Aorta (tissue), 5 donors: Measurements from ENCODE around the gene TMEM30B. TPM values are rescaled to one million over a fixed set of nuclear protein-coding genes. Genes with fewer than 3 reads are reported as not detected.
"Not testable (repeated sequence)": the region's sequence is repeated elsewhere in the genome, so short reads cannot be mapped to it uniquely, and the experiment has no call there.

ENCODE experiments used
- ATAC-seq: fragments of 200-7000 bp; cut with Tn5 transposase; one replicate; pipeline ENCODE4 v1.9.1; 2022; ENCODE audit warnings: moderate library complexity; ENCODE audit not compliant: low FRiP score
- DNase-seq, 2 donors: peaks; one replicate each; pipeline ENCODE4 v3.0.0-alpha.2; 2020
- H3K27ac ChIP-seq, 2 donors: one replicate each; pipeline ENCODE4 v1.5.1; 2013; ENCODE audit warnings: low read length in 2 of 2, mild to moderate bottlenecking in 2 of 2, moderate library complexity in 2 of 2, control low read depth in 1 of 2, inconsistent platforms in 1 of 2, low read depth in 1 of 2
- H3K27me3 ChIP-seq, 2 donors: one replicate each; pipeline ENCODE4 v1.6.1; 2013; ENCODE audit warnings: control low read depth in 1 of 2, low read length in 1 of 2, mild to moderate bottlenecking in 1 of 2, moderate library complexity in 1 of 2; ENCODE audit not compliant: insufficient read depth in 2 of 2, control insufficient read depth in 1 of 2
- H3K36me3 ChIP-seq, 2 donors: one replicate each; pipeline ENCODE4 v1.6.1; 2013; ENCODE audit warnings: control low read depth in 1 of 2, low read length in 1 of 2, mild to moderate bottlenecking in 1 of 2; ENCODE audit not compliant: insufficient read depth in 2 of 2, control insufficient read depth in 1 of 2
- H3K4me1 ChIP-seq, 2 donors: one replicate each; pipeline ENCODE4 v1.6.1; 2013; ENCODE audit warnings: low read length in 2 of 2, control low read depth in 1 of 2, mild to moderate bottlenecking in 1 of 2, moderate library complexity in 1 of 2; ENCODE audit not compliant: insufficient read depth in 2 of 2, control insufficient read depth in 1 of 2
- H3K4me3 ChIP-seq, 2 donors: one replicate each; pipeline ENCODE4 v1.5.1; 2013; ENCODE audit warnings: low read length in 2 of 2, control low read depth in 1 of 2, mild to moderate bottlenecking in 1 of 2
- H3K9me3 ChIP-seq: one replicate; pipeline ENCODE4 v1.6.1; 2013; ENCODE audit warnings: mild to moderate bottlenecking, low read length; ENCODE audit not compliant: control insufficient read depth
- WGBS, 2 donors: extraction: QIAGEN DNeasy Blood & Tissue Kit; methylation state at CpG; one replicate each; pipeline ENCODE4 v1.1.7; 2013; 5-methylcytosine and 5-hydroxymethylcytosine counted together
- intact Hi-C, 2 donors: fragments of 100-400 bp; cut with DNase I; formaldehyde crosslinking; loops; one replicate each; pipeline versions ENCODE4 v1.14.2 to v1.15.0; 2022
- polyA plus RNA-seq, 2 donors: library from polyadenylated mRNA; stranded (reverse); fragments of 200-250 nt; gene quantifications; one replicate each; pipeline ENCODE4 v1.2.3, GENCODE V29; 2013
- total RNA-seq, 2 donors: library from RNA; stranded (reverse); fragmentation: NEBNext Ultra II Directional; extraction: Animal tissue kit (Norgen Biotek cat#: 25700); gene quantifications; one replicate each; pipeline ENCODE4 v1.2.1, GENCODE V29; 2021
- donor health status: healthy with polysubstance abuse.
- donor health status: Bipolar disorder and iron deficiency.
- donor health status: DM: no; HTN: no; CAD: no.
- donor health status: DM: no; HTN: no; CAD: no.
- donor health status: DM: yes; HTN: yes; CAD: no.

Gene TMEM30B
- total and polyA plus RNA-seq, 4 donors = 7.5 to 81.7 (median 32.3) TPM

DNA sequence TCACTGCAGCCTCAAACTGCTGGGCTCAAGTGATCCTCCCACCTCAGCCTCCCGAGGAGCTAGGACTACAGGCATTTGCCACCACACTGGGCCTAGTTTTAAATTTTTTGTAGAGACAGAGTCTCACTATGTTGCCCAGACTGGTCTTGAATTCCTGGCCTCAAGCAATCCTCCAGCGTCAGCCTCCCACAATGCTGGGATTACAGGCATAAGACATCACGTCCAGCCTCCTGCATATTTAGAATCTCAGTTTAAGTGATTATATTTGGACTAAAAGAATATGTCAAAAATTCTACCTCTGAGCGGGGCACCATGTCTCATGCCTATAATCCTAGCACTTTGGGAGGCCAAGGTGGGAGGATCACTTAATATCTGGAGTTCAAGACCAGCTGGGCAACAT lies 27.6 kb upstream of the TMEM30B start:
- 89 to 91% methylated on average over 4 of the region's 4 CpGs for WGBS, 2 donors
- H3K4me3 ChIP-seq, intact Hi-C loops, H3K27me3 ChIP-seq, H3K9me3 ChIP-seq, DNase-seq, H3K27ac ChIP-seq, H3K36me3 ChIP-seq, H3K4me1 ChIP-seq, ATAC-seq: not testable (repeated sequence)

GRCh38 chr14:61308198-61308597 lies 27.1 kb upstream of the TMEM30B start:
- peaks cover 0 to 2% of the 10 kb centered on the region in 2 donors for H3K27me3 ChIP-seq
- intact Hi-C loops = no loop called here
- 52 to 67% methylated on average over 3 of the region's 3 CpGs for WGBS, 2 donors
- H3K4me3 ChIP-seq = no peak overlapping the region
- no peak overlapping the region for H3K27ac ChIP-seq
- peaks cover 2% of the 10 kb centered on the region for H3K9me3 ChIP-seq
- H3K36me3 ChIP-seq = no peaks in the 10 kb centered on the region
- DNase-seq (no peak), ATAC-seq (no peak)
- no peaks in the 10 kb centered on the region for H3K4me1 ChIP-seq

- intact Hi-C loops = no loop called here
- Histone ChIP-seq H3K4me1 (no peaks in the 10 kb centered on the region), H3K36me3 (no peaks in the 10 kb centered on the region), H3K4me3 (no peak overlapping the region), H3K27ac (no peak overlapping the region), H3K27me3 (no peaks in the 10 kb centered on the region), H3K9me3 (peaks cover 2% of the 10 kb centered on the region)
- 86 to 94% methylated on average over 2 of the region's 2 CpGs for WGBS, 2 donors
- no peak for ATAC-seq
- no peak for DNase-seq
These were observed 23.6 kb upstream of the TMEM30B start for GRCh38 chr14:61304688-61305087.

DNA sequence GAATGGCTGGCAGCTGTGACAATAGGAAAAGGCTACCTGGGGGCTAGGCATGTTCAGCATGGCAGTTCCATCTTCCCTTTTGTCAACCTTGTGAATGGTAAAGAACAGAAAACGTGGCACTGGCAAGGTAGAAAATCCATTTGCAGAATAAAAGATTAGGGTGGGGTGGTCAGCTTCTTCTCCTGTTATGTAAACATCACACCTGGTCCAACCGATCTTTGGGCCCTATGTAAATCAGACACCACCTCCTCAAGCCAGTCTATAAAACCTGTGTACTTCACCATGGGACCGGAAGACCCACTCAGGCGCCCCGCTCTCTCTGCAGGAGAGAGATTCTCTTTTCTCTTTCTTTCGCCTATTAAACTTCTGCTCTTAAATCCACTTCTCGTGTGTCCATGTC lies 19.6 kb upstream of the TMEM30B start:
- peaks cover 0 to 4% of the 10 kb centered on the region in 2 donors for H3K36me3 ChIP-seq
- H3K27me3 ChIP-seq = no peaks in the 10 kb centered on the region
- intact Hi-C loops = no loop called here
- WGBS, 2 donors = 74 to 80% methylated on average over 7 of the region's 7 CpGs
- H3K4me3 ChIP-seq = no peak overlapping the region
- H3K4me1 ChIP-seq = no peaks in the 10 kb centered on the region
- ATAC-seq (no peak), DNase-seq (no peak)
- H3K27ac ChIP-seq = no peak overlapping the region
- peaks cover 4% of the 10 kb centered on the region for H3K9me3 ChIP-seq

- no peak for DNase-seq
- no peak overlapping the region for H3K4me3 ChIP-seq
- intact Hi-C loops = no loop called here
- H3K36me3 ChIP-seq = peaks cover 0 to 4% of the 10 kb centered on the region in 2 donors
- peaks cover 4% of the 10 kb centered on the region for H3K9me3 ChIP-seq
- 55 to 57% methylated on average over 2 of the region's 2 CpGs for WGBS, 2 donors
- no peaks in the 10 kb centered on the region for H3K27me3 ChIP-seq
- ATAC-seq = no peak
- H3K4me1 ChIP-seq = no peaks in the 10 kb centered on the region
- H3K27ac ChIP-seq = no peak overlapping the region
These were observed 19.1 kb upstream of the TMEM30B start for GRCh38 chr14:61300209-61300608.

DNA sequence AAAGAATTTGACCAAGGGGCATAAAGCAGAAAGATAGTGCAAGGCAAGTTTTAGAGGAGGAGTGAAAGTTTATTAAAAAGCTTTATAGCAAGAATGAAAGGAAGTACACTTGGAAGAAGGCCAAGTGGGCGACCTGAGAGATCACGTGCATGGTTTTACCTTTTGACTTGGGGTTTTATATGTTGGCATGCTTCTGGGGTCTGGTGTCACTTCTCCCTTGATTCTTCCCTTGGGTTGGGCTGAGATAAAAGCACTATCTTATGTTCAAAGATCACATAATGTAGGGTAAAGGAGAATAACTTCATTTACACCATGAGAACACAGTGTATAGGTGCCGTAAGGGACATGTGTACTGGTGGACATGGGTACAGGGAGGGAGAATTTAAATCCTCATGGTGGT lies 17.7 kb upstream of the TMEM30B start:
- no peak overlapping the region for H3K4me3 ChIP-seq
- ATAC-seq (no peak), DNase-seq (no peak)
- WGBS, 2 donors = 59 to 67% methylated on average over 3 of the region's 3 CpGs
- no peaks in the 10 kb centered on the region for H3K27me3 ChIP-seq
- peaks cover 4% of the 10 kb centered on the region for H3K9me3 ChIP-seq
- H3K4me1 ChIP-seq = no peaks in the 10 kb centered on the region
- H3K36me3 ChIP-seq = peaks cover 0 to 4% of the 10 kb centered on the region in 2 donors
- no peak overlapping the region for H3K27ac ChIP-seq
- intact Hi-C loops = loop anchor here in 1 of 2 donors (10.0 kb wide), 1 partner anchor 156 kb away; no protein-coding TSS in a partner anchor

GRCh38 chr14:61297581-61297980 lies 16.4 kb upstream of the TMEM30B start:
- 77 to 79% methylated on average over 6 of the region's 6 CpGs for WGBS, 2 donors
- H3K27me3 ChIP-seq = no peaks in the 10 kb centered on the region
- intact Hi-C loops = loop anchor here in 1 of 2 donors (10.0 kb wide), 1 partner anchor 157 kb away; no protein-coding TSS in a partner anchor
- DNase-seq (no peak), ATAC-seq (no peak)
- H3K4me3 ChIP-seq = no peak overlapping the region
- peaks cover 4% of the 10 kb centered on the region for H3K9me3 ChIP-seq
- no peak overlapping the region for H3K27ac ChIP-seq
- H3K36me3 ChIP-seq = peaks cover 0 to 4% of the 10 kb centered on the region in 2 donors
- no peaks in the 10 kb centered on the region for H3K4me1 ChIP-seq

DNA sequence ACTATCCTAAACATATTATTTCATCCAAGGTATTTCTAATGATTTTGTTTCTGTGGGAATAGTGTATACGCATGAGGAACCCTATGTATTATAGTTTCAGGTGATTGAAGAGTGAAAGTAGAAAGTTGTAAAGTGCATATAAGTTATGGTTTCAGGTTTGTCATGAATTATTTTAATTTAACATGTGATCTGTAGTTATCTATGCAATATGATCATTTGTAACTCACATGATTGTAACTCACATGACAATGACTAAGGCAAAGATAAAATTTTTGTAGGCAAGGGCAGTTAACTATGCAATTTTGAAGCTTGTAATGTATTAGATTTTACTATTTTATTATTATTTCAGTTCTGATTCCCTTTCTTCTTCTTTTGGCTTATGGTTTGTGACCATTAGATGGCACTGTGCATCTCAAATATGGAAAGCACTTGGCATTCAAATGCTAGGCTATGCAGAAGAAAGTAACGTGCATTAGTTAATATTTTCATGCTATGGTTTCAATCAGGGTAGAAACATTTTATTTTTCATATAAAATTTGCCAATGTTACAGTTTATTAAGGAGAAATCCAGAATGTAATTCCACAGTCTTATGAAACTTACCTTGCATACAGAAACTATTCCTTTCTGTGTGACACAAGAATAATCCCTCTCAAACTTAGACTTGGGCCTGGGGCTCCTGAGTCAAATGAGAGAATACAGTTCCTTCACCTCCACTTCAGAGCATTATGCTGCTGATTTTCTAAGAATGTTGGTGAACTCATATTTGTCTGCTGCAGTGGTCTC lies 15.8 kb upstream of the TMEM30B start:
- intact Hi-C loops = loop anchor here in 1 of 2 donors (10.0 kb wide), 1 partner anchor 158 kb away; no protein-coding TSS in a partner anchor
- ATAC-seq (peak; percentile 76), DNase-seq (no peak)
- peaks cover 4% of the 10 kb centered on the region for H3K9me3 ChIP-seq
- 30 to 37% methylated on average over 2 of the region's 2 CpGs for WGBS, 2 donors
- peaks cover 0 to 4% of the 10 kb centered on the region in 2 donors for H3K36me3 ChIP-seq
- H3K27ac ChIP-seq = no peak overlapping the region
- no peaks in the 10 kb centered on the region for H3K4me1 ChIP-seq
- H3K4me3 ChIP-seq = no peak overlapping the region
- H3K27me3 ChIP-seq = no peaks in the 10 kb centered on the region

- peaks cover 2% of the 10 kb centered on the region for H3K9me3 ChIP-seq
- H3K4me3 ChIP-seq = no peak overlapping the region
- no peak overlapping the region for H3K27ac ChIP-seq
- no peak for ATAC-seq
- WGBS, 2 donors = 27 to 41% methylated on average over 3 of the region's 3 CpGs
- H3K36me3 ChIP-seq = peaks cover 0 to 4% of the 10 kb centered on the region in 2 donors
- H3K4me1 ChIP-seq = no peaks in the 10 kb centered on the region
- DNase-seq = no peak
- intact Hi-C loops = loop anchor here in 1 of 2 donors (10.0 kb wide), 1 partner anchor 159 kb away; no protein-coding TSS in a partner anchor
- H3K27me3 ChIP-seq = no peaks in the 10 kb centered on the region
These were observed 15.0 kb upstream of the TMEM30B start for GRCh38 chr14:61296151-61296550.
